Inflammatory macrophage (primary cell): ENCODE measurements around the gene ITGB8.
"Not testable (repeated sequence)": the region's sequence is repeated elsewhere in the genome, so short reads cannot be mapped to it uniquely, and the experiment has no call there.

Experiments
- DNase-seq, 2 donors: peaks; one replicate each; pipeline ENCODE4 v3.0.0-alpha.2; 2020 to 2022
- total RNA-seq, 18 experiments: gene quantifications; one replicate each; lab custom pipeline; 2026; ENCODE audit warnings: mixed read lengths in 6 of 18, inconsistent platforms in 2 of 18; lab: John Stamatoyannopoulos, UW

Gene ITGB8
- 1.3 to 1,223 (median 13.4) reads per million in 18 experiments for total RNA-seq

- DNase-seq: peak; percentile 86 to 97
These were observed at the start of gene ITGB8 for GRCh38 chr7:20330239-20330927. ITGB8 (plus strand) TSS chr7:20330900; CDS start chr7:20331807, 907 bp downstream.

GRCh38 chr7:20282959-20283358 is 47.7 kb upstream of the ITGB8 start:
- DNase-seq: peak in 1 of 2 donors; percentile 11

GRCh38 chr7:20283385-20283784 is 47.3 kb upstream of the ITGB8 start:
- no peak for DNase-seq

GRCh38 chr7:20284003-20284770 is 46.5 kb upstream of the ITGB8 start:
- DNase-seq: no peak

- peak in 1 of 2 donors; percentile 5 for DNase-seq
These were observed 45.9 kb upstream of the ITGB8 start for GRCh38 chr7:20284771-20285143.

GRCh38 chr7:20287317-20287716 is 43.4 kb upstream of the ITGB8 start:
- no peak for DNase-seq

- no peak for DNase-seq
These were observed 42.7 kb upstream of the ITGB8 start for GRCh38 chr7:20288036-20288435.

GRCh38 chr7:20290505-20291111 is 40.1 kb upstream of the ITGB8 start:
- DNase-seq: peak in 1 of 2 donors; percentile 10

GRCh38 chr7:20293336-20293735 is 37.4 kb upstream of the ITGB8 start:
- no peak for DNase-seq

GRCh38 chr7:20296444-20296843 is 34.3 kb upstream of the ITGB8 start:
- DNase-seq: no peak

GRCh38 chr7:20296901-20297300 is 33.8 kb upstream of the ITGB8 start:
- DNase-seq: no peak

GRCh38 chr7:20298486-20298901 is 32.2 kb upstream of the ITGB8 start:
- DNase-seq: no peak

- DNase-seq: no peak
These were observed 31.6 kb upstream of the ITGB8 start for GRCh38 chr7:20299145-20299544.

GRCh38 chr7:20299647-20300312 is 30.9 kb upstream of the ITGB8 start:
- peak; percentile 59 to 74 for DNase-seq

GRCh38 chr7:20301311-20301939 is 29.3 kb upstream of the ITGB8 start:
- DNase-seq: peak; percentile 69 to 86

- DNase-seq: not testable (repeated sequence)
These were observed 28.4 kb upstream of the ITGB8 start for GRCh38 chr7:20302300-20302699.

- DNase-seq: no peak
These were observed 27.8 kb upstream of the ITGB8 start for GRCh38 chr7:20302891-20303290.

GRCh38 chr7:20304366-20304765 is 26.3 kb upstream of the ITGB8 start:
- no peak for DNase-seq

GRCh38 chr7:20305726-20306125 is 25.0 kb upstream of the ITGB8 start:
- DNase-seq: no peak

GRCh38 chr7:20306180-20306946 is 24.3 kb upstream of the ITGB8 start:
- no peak for DNase-seq

GRCh38 chr7:20307119-20307518 is 23.6 kb upstream of the ITGB8 start:
- no peak for DNase-seq

GRCh38 chr7:20307901-20308300 is 22.8 kb upstream of the ITGB8 start:
- DNase-seq: no peak
